Measurements from ENCODE around the gene SMARCD3.

The SMARCD3 gene

DNA sequence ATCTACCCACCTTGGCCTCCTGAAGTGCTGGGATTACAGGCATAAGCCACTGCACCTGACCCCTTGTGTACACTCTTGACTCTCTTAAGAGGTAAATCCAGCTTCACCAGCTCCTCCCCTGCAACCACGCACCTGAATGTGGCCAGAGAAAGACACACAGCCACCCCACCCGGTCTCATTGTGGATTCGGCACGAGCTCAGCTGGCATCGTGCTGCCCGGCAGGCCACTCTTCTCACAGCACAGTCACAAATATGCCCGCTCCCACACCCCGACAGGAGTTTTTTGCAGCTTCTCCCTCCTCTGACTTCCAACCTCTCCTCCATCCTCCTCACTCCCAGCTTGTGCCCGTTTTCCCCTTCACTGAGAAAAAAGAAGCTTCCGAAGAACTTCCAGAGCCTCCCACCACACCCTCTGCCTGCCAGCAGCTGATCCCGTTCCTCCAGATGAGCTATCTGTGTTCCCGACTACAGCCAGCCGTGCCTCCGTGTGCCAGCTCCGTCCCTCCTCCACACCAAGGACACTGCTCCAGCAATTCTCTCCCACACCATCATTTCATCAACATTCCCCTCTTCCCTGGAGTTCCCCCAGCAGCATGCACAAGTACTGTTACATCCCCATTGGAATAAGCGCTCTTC, 8.0 kb upstream of the SMARCD3 start:
- DNase-seq (ENCODE audit: low read depth in 1 of 2, low spot score in 1 of 2) = no peak
- Histone ChIP-seq H3K27ac (replicated peaks) (no peak overlapping the region), H3K27me3 (ENCODE audit: insufficient read depth, poor library complexity, severe bottlenecking) (peaks cover 17% of the 10 kb centered on the region), H3K4me3 (replicated peaks; ENCODE audit: insufficient read depth, low read length) (no peak overlapping the region)
- TF ChIP-seq, protein P1, sequence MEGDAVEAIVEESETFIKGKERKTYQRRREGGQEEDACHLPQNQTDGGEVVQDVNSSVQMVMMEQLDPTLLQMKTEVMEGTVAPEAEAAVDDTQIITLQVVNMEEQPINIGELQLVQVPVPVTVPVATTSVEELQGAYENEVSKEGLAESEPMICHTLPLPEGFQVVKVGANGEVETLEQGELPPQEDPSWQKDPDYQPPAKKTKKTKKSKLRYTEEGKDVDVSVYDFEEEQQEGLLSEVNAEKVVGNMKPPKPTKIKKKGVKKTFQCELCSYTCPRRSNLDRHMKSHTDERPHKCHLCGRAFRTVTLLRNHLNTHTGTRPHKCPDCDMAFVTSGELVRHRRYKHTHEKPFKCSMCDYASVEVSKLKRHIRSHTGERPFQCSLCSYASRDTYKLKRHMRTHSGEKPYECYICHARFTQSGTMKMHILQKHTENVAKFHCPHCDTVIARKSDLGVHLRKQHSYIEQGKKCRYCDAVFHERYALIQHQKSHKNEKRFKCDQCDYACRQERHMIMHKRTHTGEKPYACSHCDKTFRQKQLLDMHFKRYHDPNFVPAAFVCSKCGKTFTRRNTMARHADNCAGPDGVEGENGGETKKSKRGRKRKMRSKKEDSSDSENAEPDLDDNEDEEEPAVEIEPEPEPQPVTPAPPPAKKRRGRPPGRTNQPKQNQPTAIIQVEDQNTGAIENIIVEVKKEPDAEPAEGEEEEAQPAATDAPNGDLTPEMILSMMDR (IDR thresholded peaks at IDR 0.05; ENCODE audit: insufficient read depth, low read length) = no peak
- no peak for TF ChIP-seq GABPA (IDR thresholded peaks at IDR 0.05; ENCODE audit: low read depth)
- TF ChIP-seq SPI1 (IDR thresholded peaks at IDR 0.05; ENCODE audit: borderline replicate concordance, low read depth) = no peak
- no peak for TF ChIP-seq POLR2AphosphoS5 (IDR thresholded peaks at IDR 0.05; ENCODE audit: low read depth)
- TF ChIP-seq, protein P2, sequence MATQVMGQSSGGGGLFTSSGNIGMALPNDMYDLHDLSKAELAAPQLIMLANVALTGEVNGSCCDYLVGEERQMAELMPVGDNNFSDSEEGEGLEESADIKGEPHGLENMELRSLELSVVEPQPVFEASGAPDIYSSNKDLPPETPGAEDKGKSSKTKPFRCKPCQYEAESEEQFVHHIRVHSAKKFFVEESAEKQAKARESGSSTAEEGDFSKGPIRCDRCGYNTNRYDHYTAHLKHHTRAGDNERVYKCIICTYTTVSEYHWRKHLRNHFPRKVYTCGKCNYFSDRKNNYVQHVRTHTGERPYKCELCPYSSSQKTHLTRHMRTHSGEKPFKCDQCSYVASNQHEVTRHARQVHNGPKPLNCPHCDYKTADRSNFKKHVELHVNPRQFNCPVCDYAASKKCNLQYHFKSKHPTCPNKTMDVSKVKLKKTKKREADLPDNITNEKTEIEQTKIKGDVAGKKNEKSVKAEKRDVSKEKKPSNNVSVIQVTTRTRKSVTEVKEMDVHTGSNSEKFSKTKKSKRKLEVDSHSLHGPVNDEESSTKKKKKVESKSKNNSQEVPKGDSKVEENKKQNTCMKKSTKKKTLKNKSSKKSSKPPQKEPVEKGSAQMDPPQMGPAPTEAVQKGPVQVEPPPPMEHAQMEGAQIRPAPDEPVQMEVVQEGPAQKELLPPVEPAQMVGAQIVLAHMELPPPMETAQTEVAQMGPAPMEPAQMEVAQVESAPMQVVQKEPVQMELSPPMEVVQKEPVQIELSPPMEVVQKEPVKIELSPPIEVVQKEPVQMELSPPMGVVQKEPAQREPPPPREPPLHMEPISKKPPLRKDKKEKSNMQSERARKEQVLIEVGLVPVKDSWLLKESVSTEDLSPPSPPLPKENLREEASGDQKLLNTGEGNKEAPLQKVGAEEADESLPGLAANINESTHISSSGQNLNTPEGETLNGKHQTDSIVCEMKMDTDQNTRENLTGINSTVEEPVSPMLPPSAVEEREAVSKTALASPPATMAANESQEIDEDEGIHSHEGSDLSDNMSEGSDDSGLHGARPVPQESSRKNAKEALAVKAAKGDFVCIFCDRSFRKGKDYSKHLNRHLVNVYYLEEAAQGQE (IDR thresholded peaks at IDR 0.05; ENCODE audit: insufficient replicate concordance, low read depth) = no peak

DNA sequence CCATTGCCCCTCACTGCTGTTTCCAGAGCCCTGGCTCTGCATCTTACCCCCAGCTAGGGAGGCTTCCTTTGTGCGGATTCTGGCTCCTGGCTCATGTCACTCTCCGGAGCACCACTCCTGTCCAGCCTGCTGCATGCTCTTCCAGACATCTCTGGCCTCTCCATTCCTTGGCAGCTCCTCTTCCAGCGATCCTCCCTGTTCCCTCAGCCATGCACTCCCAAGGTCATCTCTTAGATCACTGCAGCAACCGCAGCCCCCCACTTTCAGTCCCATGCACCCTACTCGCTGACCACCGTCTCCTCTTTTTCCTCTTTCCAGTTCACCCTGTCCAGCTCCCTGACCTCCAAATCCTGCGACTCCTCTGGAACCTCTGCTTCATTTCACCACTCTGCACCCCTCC, 6.9 kb upstream of the SMARCD3 start:
- no peak overlapping the region for H3K4me3 ChIP-seq (replicated peaks; ENCODE audit: insufficient read depth, low read length)
- H3K27me3 ChIP-seq (ENCODE audit: insufficient read depth, poor library complexity, severe bottlenecking) = peaks cover 27% of the 10 kb centered on the region
- no peak for DNase-seq (ENCODE audit: low read depth in 1 of 2, low spot score in 1 of 2)
- H3K27ac ChIP-seq (replicated peaks) = no peak overlapping the region
- TF ChIP-seq POLR2AphosphoS5 (IDR thresholded peaks at IDR 0.05; ENCODE audit: low read depth) = no peak
- TF ChIP-seq, protein P1 (IDR thresholded peaks at IDR 0.05; ENCODE audit: insufficient read depth, low read length) = no peak
- no peak for TF ChIP-seq GABPA (IDR thresholded peaks at IDR 0.05; ENCODE audit: low read depth)
- TF ChIP-seq SPI1 (IDR thresholded peaks at IDR 0.05; ENCODE audit: borderline replicate concordance, low read depth) = no peak
- TF ChIP-seq, protein P2 (IDR thresholded peaks at IDR 0.05; ENCODE audit: insufficient replicate concordance, low read depth) = no peak

- Histone ChIP-seq H3K4me3 (replicated peaks; ENCODE audit: insufficient read depth, low read length) (no peak overlapping the region), H3K27ac (replicated peaks) (no peak overlapping the region), H3K27me3 (ENCODE audit: insufficient read depth, poor library complexity, severe bottlenecking) (peaks cover 32% of the 10 kb centered on the region)
- no peak for DNase-seq (ENCODE audit: low read depth in 1 of 2, low spot score in 1 of 2)
- no peak for TF ChIP-seq GABPA (IDR thresholded peaks at IDR 0.05; ENCODE audit: low read depth)
- TF ChIP-seq SPI1 (IDR thresholded peaks at IDR 0.05; ENCODE audit: borderline replicate concordance, low read depth) = no peak
- TF ChIP-seq POLR2AphosphoS5 (IDR thresholded peaks at IDR 0.05; ENCODE audit: low read depth) = no peak
- TF ChIP-seq, protein P1 (IDR thresholded peaks at IDR 0.05; ENCODE audit: insufficient read depth, low read length) = no peak
- TF ChIP-seq, protein P2 (IDR thresholded peaks at IDR 0.05; ENCODE audit: insufficient replicate concordance, low read depth) = no peak
These were observed 6.4 kb upstream of the SMARCD3 start for GRCh38 chr7:151254851-151255250.
